ENCODE measurements around the gene S1PR2. TPM values are rescaled to one million over a fixed set of nuclear protein-coding genes. Genes with fewer than 3 reads are reported as not detected.

S1PR2 gene
- total and polyA plus RNA-seq, 9 of the 15 experiments (the other 6 are each of a cell fraction or from before 2014, with no cell fraction given), result 1.5 to 3.9 (median 2.0) TPM

DNA sequence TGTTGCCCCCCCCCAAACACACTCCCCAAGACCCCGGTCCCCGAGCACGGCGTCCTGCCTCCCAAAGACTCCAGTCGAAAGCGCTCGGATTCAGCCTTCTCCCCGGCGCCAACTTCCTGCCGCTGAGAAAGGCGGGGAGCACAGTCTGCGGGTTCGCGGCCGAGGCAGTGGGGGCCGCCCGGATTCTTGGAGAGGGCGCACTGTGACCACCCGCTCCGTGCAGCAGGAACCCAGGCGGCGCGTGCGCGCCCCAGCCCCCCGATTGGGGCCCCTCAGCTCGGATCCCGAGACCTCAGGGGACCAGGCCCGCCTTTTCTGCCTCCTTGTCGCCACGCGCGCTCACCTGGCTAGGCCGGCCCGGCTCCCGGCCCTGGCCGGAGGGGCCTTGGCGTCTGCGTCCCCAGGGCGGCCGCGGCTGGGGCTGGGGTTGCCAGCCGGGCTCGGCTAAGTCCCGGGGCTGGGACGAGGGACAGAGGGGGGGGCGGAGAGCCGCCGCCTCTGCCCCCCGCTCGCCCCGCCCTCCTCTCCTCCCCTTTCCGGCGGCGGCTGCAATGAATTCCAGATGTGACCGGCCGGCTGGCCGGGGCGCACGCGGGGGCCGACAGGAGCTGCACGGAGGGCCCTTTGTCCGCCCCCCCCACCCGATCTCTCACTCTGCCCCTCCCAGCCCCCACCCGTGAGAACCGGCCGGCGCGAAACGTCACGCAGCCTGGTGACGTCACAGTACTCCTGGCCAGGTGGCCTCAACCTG, at the start of gene S1PR2 (continued):
- TF ChIP-seq, protein P1, sequence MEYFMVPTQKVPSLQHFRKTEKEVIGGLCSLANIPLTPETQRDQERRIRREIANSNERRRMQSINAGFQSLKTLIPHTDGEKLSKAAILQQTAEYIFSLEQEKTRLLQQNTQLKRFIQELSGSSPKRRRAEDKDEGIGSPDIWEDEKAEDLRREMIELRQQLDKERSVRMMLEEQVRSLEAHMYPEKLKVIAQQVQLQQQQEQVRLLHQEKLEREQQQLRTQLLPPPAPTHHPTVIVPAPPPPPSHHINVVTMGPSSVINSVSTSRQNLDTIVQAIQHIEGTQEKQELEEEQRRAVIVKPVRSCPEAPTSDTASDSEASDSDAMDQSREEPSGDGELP (CRISPR knock-in tag; IDR thresholded peaks at IDR 0.05; ENCODE audit: borderline replicate concordance), result peak; percentile 31; the same call in 1 of the 2 replicates
- TF ChIP-seq LARP7 (IDR thresholded peaks at IDR 0.05), result no peak
- TF ChIP-seq POU5F1 (IDR thresholded peaks at IDR 0.05; ENCODE audit: borderline replicate concordance, low read depth, low read length, partially characterized antibody), result no peak
- peak; percentile 75; the same call in 1 of the 2 replicates for TF ChIP-seq ATF7 (IDR thresholded peaks at IDR 0.05)
- TF ChIP-seq GTF2E2 (tag; IDR thresholded peaks at IDR 0.05), result peak; percentile 60; the same call in 1 of the 2 replicates
- 0 out of 2 replicates have a peak, but pooled peaks have one; percentile 26 for TF ChIP-seq MBD2 (IDR thresholded peaks at IDR 0.05; ENCODE audit: borderline replicate concordance, low read depth)
- TF ChIP-seq ZNF12 (CRISPR knock-in tag; IDR thresholded peaks at IDR 0.05), result 0 out of 2 replicates have a peak, but pooled peaks have one; percentile 53
- TF ChIP-seq, protein P2, sequence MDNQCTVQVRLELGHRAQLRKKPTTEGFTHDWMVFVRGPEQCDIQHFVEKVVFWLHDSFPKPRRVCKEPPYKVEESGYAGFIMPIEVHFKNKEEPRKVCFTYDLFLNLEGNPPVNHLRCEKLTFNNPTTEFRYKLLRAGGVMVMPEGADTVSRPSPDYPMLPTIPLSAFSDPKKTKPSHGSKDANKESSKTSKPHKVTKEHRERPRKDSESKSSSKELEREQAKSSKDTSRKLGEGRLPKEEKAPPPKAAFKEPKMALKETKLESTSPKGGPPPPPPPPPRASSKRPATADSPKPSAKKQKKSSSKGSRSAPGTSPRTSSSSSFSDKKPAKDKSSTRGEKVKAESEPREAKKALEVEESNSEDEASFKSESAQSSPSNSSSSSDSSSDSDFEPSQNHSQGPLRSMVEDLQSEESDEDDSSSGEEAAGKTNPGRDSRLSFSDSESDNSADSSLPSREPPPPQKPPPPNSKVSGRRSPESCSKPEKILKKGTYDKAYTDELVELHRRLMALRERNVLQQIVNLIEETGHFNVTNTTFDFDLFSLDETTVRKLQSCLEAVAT (IDR thresholded peaks at IDR 0.05), result no peak
- TF ChIP-seq, protein P3, sequence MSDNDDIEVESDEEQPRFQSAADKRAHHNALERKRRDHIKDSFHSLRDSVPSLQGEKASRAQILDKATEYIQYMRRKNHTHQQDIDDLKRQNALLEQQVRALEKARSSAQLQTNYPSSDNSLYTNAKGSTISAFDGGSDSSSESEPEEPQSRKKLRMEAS (CRISPR knock-in tag; IDR thresholded peaks at IDR 0.05), result peak; percentile 32
- no peak for TF ChIP-seq NFYB (IDR thresholded peaks at IDR 0.05; ENCODE audit: extremely low read depth, insufficient read length)
- TF ChIP-seq PTTG1 (tag; IDR thresholded peaks at IDR 0.05; ENCODE audit: low read depth), result no peak
- TF ChIP-seq, protein P4, sequence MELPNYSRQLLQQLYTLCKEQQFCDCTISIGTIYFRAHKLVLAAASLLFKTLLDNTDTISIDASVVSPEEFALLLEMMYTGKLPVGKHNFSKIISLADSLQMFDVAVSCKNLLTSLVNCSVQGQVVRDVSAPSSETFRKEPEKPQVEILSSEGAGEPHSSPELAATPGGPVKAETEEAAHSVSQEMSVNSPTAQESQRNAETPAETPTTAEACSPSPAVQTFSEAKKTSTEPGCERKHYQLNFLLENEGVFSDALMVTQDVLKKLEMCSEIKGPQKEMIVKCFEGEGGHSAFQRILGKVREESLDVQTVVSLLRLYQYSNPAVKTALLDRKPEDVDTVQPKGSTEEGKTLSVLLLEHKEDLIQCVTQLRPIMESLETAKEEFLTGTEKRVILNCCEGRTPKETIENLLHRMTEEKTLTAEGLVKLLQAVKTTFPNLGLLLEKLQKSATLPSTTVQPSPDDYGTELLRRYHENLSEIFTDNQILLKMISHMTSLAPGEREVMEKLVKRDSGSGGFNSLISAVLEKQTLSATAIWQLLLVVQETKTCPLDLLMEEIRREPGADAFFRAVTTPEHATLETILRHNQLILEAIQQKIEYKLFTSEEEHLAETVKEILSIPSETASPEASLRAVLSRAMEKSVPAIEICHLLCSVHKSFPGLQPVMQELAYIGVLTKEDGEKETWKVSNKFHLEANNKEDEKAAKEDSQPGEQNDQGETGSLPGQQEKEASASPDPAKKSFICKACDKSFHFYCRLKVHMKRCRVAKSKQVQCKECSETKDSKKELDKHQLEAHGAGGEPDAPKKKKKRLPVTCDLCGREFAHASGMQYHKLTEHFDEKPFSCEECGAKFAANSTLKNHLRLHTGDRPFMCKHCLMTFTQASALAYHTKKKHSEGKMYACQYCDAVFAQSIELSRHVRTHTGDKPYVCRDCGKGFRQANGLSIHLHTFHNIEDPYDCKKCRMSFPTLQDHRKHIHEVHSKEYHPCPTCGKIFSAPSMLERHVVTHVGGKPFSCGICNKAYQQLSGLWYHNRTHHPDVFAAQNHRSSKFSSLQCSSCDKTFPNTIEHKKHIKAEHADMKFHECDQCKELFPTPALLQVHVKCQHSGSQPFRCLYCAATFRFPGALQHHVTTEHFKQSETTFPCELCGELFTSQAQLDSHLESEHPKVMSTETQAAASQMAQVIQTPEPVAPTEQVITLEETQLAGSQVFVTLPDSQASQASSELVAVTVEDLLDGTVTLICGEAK (IDR thresholded peaks at IDR 0.05), result peak; percentile 52
- TF ChIP-seq, protein P4 (CRISPR knock-in tag; IDR thresholded peaks at IDR 0.05), result no peak

All from K562 (cell line).